Measurements from ENCODE around the gene NR2F1. TPM values are rescaled to one million over a fixed set of nuclear protein-coding genes. Genes with fewer than 3 reads are reported as not detected.

Gene NR2F1
- total RNA-seq, 4 donors from 2014 or later = 1.9 to 26.3 (median 3.7) TPM

DNA sequence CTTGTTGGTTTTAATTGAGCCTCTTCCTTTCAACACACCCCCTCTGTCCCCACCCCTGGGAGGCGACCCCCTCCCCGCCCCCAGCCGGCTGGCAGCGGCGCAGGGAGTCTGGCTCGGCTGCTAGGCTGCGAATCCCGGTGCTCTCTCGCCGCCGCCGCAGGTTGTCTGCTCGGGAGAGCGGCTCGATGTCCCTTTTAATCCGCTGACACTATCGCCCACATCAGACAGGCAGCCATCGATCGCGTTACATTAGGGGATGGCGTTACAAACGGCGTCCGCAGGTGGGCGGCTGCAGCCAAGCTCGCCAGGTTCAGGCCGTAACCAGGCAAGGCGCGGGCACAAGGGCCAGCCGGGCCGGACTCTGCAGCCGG lies 3.3 kb upstream of the NR2F1 start:
- DNase-seq = no peak
- peak overlapping the region; percentile 64 to 93 (median 89) for H3K27ac ChIP-seq
- no peaks in the 10 kb centered on the region for H3K36me3 ChIP-seq
- H3K4me3 ChIP-seq = peak overlapping the region; percentile 51 to 76 (median 61)
- peaks cover 0 to 95% (median 7%) of the 10 kb centered on the region in 4 donors for H3K27me3 ChIP-seq
- peaks cover 14 to 75% (median 18%) of the 10 kb centered on the region in 3 donors for H3K4me1 ChIP-seq
- 0% methylated on average over 2 to 14 of the region's 32 CpGs for WGBS, 2 donors
- TF ChIP-seq, protein P1, sequence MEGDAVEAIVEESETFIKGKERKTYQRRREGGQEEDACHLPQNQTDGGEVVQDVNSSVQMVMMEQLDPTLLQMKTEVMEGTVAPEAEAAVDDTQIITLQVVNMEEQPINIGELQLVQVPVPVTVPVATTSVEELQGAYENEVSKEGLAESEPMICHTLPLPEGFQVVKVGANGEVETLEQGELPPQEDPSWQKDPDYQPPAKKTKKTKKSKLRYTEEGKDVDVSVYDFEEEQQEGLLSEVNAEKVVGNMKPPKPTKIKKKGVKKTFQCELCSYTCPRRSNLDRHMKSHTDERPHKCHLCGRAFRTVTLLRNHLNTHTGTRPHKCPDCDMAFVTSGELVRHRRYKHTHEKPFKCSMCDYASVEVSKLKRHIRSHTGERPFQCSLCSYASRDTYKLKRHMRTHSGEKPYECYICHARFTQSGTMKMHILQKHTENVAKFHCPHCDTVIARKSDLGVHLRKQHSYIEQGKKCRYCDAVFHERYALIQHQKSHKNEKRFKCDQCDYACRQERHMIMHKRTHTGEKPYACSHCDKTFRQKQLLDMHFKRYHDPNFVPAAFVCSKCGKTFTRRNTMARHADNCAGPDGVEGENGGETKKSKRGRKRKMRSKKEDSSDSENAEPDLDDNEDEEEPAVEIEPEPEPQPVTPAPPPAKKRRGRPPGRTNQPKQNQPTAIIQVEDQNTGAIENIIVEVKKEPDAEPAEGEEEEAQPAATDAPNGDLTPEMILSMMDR (IDR thresholded peaks at IDR 0.05) = no peak
- intact Hi-C loops (cut with DNase I) = loop anchor here (10.0 kb wide), 1 partner anchor 225 kb away; no protein-coding TSS in a partner anchor
- no peaks in the 10 kb centered on the region for H3K9me3 ChIP-seq

DNA sequence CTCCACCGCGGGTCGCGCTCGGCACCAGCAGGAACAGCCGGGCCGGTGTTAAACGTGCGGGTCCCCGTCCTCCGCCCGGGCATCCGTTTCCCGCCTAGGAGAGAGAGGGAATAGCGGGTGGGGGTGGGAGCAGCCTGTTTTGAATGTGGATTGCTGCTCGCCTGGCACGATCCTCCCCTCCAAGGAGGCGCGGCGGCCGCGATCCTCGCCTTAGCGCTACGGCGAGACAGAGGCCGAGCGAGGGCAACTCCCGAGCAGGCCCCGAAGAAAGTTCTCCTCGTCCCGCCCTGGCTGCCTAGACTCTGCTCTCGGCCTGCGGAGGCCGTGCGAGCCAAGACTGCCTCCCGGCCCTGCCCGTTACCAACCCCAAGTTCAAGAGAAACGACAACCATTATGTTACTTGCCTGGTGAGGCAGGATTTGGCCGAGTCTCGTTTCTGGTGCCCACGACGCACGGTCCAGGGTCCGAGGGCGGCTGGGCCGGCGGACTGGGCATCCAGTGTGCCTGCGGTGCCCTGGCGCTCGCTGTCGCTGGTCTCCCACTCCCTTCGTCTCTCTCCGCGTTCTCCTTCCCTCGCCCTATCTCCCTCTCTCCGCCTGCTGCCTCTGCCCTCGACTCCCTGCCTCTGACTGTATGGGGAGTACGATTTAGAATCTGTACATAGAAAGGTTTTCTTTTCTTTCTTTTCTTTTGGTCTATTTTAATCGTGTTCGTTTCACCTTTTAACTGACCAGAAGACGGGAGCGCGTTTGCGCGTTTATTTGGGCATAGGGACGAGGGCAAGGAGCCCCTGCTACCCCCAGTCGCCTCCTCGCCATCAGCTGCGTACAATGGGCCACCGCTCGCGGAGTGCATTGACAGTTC lies 2.7 kb upstream of the NR2F1 start:
- no peak for TF ChIP-seq POLR2A (IDR thresholded peaks at IDR 0.05)
- TF ChIP-seq, protein P1 (IDR thresholded peaks at IDR 0.05) = no peak
- H3K27ac ChIP-seq = peak overlapping the region; percentile 64 to 93 (median 89)
- H3K4me1 ChIP-seq = peaks cover 14 to 71% (median 18%) of the 10 kb centered on the region in 3 donors
- no peaks in the 10 kb centered on the region for H3K36me3 ChIP-seq
- H3K9me3 ChIP-seq = no peaks in the 10 kb centered on the region
- H3K4me3 ChIP-seq = peak overlapping the region; percentile 51 to 76 (median 61)
- intact Hi-C loops (cut with DNase I) = loop anchor here (10.0 kb wide), 1 partner anchor 225 kb away; no protein-coding TSS in a partner anchor
- no peak for DNase-seq
- H3K27me3 ChIP-seq = peaks cover 0 to 95% (median 7%) of the 10 kb centered on the region in 4 donors
- WGBS, 2 donors = 1 to 4% methylated on average over 43 to 55 of the region's 73 CpGs

DNA sequence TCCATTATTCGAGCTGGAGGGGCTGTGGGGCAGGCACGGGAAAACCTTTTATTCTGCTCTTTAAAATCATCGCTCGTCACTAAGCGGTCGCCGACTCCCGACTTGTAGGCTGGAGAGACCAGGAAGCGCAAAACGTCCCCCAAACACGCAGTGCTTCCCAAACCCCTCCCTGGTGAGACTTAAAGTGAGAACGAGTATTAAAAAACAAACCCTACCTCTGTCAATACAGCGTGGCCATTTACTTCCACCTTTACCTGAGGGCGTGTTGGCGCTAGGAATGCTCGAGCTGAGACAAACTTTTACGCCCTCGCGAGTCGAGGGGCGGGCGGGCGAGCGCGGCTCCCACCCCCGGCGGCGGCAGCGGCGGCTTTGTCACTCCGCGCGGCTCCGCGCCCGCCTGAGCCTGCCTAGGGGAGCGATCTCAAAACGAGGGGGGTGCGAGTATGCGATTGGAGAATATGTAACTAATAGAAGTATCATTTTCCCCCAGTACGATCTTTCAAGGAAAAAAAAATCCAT lies 2.0 kb upstream of the NR2F1 start, which contains the start of gene NR2F1-AS1:
NR2F1-AS1 (minus strand) TSS at position 293 of the 519 bp plus-strand sequence.
- no peak for DNase-seq
- peak within 1 kb of the TSS; percentile 51 to 76 (median 61) for H3K4me3 ChIP-seq
- H3K27me3 ChIP-seq = peaks cover 7 to 95% (median 10%) of the 10 kb centered on the region in 4 donors
- peaks cover 14 to 71% (median 18%) of the 10 kb centered on the region in 3 donors for H3K4me1 ChIP-seq
- TF ChIP-seq POLR2A (IDR thresholded peaks at IDR 0.05) = no peak
- TF ChIP-seq, protein P1 (IDR thresholded peaks at IDR 0.05) = no peak
- peak within 1 kb of the TSS; percentile 64 to 93 (median 89) for H3K27ac ChIP-seq
- intact Hi-C loops (cut with DNase I) = loop anchor here (10.0 kb wide), 1 partner anchor 224 kb away; no protein-coding TSS in a partner anchor
- no peaks in the 10 kb centered on the region for H3K36me3 ChIP-seq
- H3K9me3 ChIP-seq = no peaks in the 10 kb centered on the region
- 2 to 4% methylated on average over 9 to 18 of the region's 41 CpGs for WGBS, 2 donors

DNA sequence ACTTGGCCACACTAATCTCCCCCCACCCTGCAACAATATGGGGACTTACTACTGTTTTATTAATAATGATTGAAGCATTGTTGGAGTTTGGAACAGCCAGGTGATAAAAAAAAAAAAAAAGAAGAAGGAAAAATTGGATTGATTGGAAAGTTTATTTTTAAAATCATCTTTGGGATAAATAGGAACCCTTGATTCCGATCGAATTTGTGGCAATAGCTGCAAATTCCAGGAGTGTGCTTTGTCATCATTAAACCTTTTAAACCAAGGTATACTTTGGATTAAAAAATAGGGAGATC lies 907 bp upstream of the NR2F1 start:
- Histone ChIP-seq H3K27ac (peak overlapping the region in 3 of 4 donors; percentile 70 to 89 (median 82)), H3K9me3 (no peaks in the 10 kb centered on the region), H3K4me1 (peaks cover 14 to 65% (median 18%) of the 10 kb centered on the region in 3 donors), H3K36me3 (no peaks in the 10 kb centered on the region), H3K27me3 (peaks cover 7 to 98% (median 13%) of the 10 kb centered on the region in 4 donors), H3K4me3 (peak overlapping the region in 3 of 4 donors; percentile 51 to 76 (median 62))
- intact Hi-C loops (cut with DNase I) = loop anchor here (10.0 kb wide), 1 partner anchor 223 kb away; no protein-coding TSS in a partner anchor
- no peak for DNase-seq
- TF ChIP-seq, protein P1 (IDR thresholded peaks at IDR 0.05) = no peak
- TF ChIP-seq POLR2A (IDR thresholded peaks at IDR 0.05) = no peak
- WGBS, 2 donors = 0 to 6% methylated on average over 2 of the region's 2 CpGs

DNA sequence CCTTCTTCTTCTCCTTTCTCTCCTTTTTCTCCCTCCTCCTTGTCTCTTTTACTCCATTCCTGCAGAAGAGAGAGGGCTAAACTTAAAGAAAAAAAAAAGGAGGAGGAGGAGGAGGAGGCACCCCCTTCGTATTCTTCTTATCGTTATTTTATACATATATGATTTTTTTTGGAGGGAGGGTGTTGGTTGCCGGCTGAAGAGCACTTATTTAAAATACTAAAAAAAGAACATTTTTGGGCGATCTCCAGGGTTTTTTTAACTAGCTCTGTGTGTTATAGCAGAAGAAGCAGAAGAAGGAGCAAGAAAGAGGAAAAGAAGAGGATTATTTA lies 381 bp downstream of the NR2F1 start:
- TF ChIP-seq, protein P1 (IDR thresholded peaks at IDR 0.05) = no peak
- no peak for TF ChIP-seq POLR2A (IDR thresholded peaks at IDR 0.05)
- H3K9me3 ChIP-seq = no peaks in the 10 kb centered on the region
- WGBS, 2 donors = 1 to 2% methylated on average over 4 of the region's 4 CpGs
- intact Hi-C loops (cut with DNase I) = loop anchor here (10.0 kb wide), 1 partner anchor 221 kb away; no protein-coding TSS in a partner anchor
- H3K27ac ChIP-seq = peak overlapping the region; percentile 30 to 91 (median 80)
- H3K36me3 ChIP-seq = no peaks in the 10 kb centered on the region
- H3K27me3 ChIP-seq = peaks cover 8 to 98% (median 18%) of the 10 kb centered on the region in 4 donors
- H3K4me3 ChIP-seq = peak overlapping the region; percentile 51 to 76 (median 57)
- H3K4me1 ChIP-seq = peaks cover 14 to 61% (median 18%) of the 10 kb centered on the region in 3 donors
- no peak for DNase-seq

Measured in esophagus squamous epithelium (tissue), 5 donors.